T47D (cell line): ENCODE results near the gene FA2H.
A peak's percentile ranks its signal among the peaks of the same experiment; 100 is the strongest.
"Not testable (repeated sequence)": the region's sequence is repeated elsewhere in the genome, so short reads cannot be mapped to it uniquely, and the experiment has no call there.

Experiments
- DNase-seq, 2 experiments: peaks; one replicate each; pipeline versions ENCODE4 v3.0.0 to v3.0.0-alpha.2; 2011 to 2012; ENCODE audit warnings: low read depth in 1 of 2, low spot score in 1 of 2
- JUND ChIP-seq: IDR thresholded peaks from 2 replicates; pipeline ENCODE4 v1.6.1; 2012; ENCODE audit warnings: low read depth
- in situ Hi-C: cut with HindIII; loops from 2 replicates; pipeline ENCODE4 v1.10.0; 2016; ENCODE audit warnings: low sequenced_read_pairs, low pct_unique_long_range_greater_than_20kb

The FA2H gene

GRCh38 chr16:74774223-74775139 is at the start of gene FA2H:
Gene FA2H, minus strand, starts transcription at chr16:74774820. Its CDS starts 65 bp downstream, at chr16:74774755.
- in situ Hi-C loops = no loop called here
- DNase-seq = peak; percentile 96 to 99
- no peak for TF ChIP-seq JUND

GRCh38 chr16:74817851-74818250 is 43.2 kb upstream of the FA2H start:
- peak; percentile 37 to 49 for DNase-seq
- in situ Hi-C loops = no loop called here
- TF ChIP-seq JUND = no peak

- peak; percentile 69 to 84 for DNase-seq
- TF ChIP-seq JUND = no peak
- in situ Hi-C loops = no loop called here
Observed at GRCh38 chr16:74813109-74813641, 38.6 kb upstream of the FA2H start.

- in situ Hi-C loops = no loop called here
- no peak for DNase-seq
Observed at GRCh38 chr16:74811911-74812310, 37.3 kb upstream of the FA2H start.

GRCh38 chr16:74811216-74811615 is 36.6 kb upstream of the FA2H start:
- in situ Hi-C loops, DNase-seq: not testable (repeated sequence)

More at GRCh38 chr16:74811911-74812310, 37.3 kb upstream of the FA2H start:
- TF ChIP-seq JUND = no peak

GRCh38 chr16:74807052-74807646 is 32.5 kb upstream of the FA2H start:
- DNase-seq = no peak
- TF ChIP-seq JUND = no peak
- in situ Hi-C loops = no loop called here

GRCh38 chr16:74800216-74800871 is 25.7 kb upstream of the FA2H start:
- no peak for DNase-seq
- in situ Hi-C loops = no loop called here
- TF ChIP-seq JUND = no peak

- DNase-seq = no peak
- no peak for TF ChIP-seq JUND
- in situ Hi-C loops = no loop called here
Observed at GRCh38 chr16:74797414-74797813, 22.8 kb upstream of the FA2H start.

GRCh38 chr16:74795104-74795503 is 20.5 kb upstream of the FA2H start:
- no peak for DNase-seq
- TF ChIP-seq JUND = no peak
- in situ Hi-C loops = no loop called here

- in situ Hi-C loops = no loop called here
- no peak for DNase-seq
- TF ChIP-seq JUND = no peak
Observed at GRCh38 chr16:74794668-74795067, 20.0 kb upstream of the FA2H start.

GRCh38 chr16:74793571-74793970 is 19.0 kb upstream of the FA2H start:
- DNase-seq = no peak
- in situ Hi-C loops = no loop called here
- no peak for TF ChIP-seq JUND

- no peak for DNase-seq
- TF ChIP-seq JUND = no peak
- in situ Hi-C loops = no loop called here
Observed at GRCh38 chr16:74792225-74792624, 17.6 kb upstream of the FA2H start.

GRCh38 chr16:74791749-74792148 is 17.1 kb upstream of the FA2H start:
- DNase-seq, in situ Hi-C loops: not testable (repeated sequence)
